ENCODE measurements around the gene COX18. TPM values are rescaled to one million over a fixed set of nuclear protein-coding genes. Genes with fewer than 3 reads are reported as not detected.

The COX18 gene
- total and polyA plus RNA-seq, 2 experiments from 2014 or later = 9.6 to 44.7 TPM

- no peak for TF ChIP-seq CREB1 (CRISPR knock-in tag; IDR thresholded peaks at IDR 0.05; ENCODE audit: low read depth)
- H3K4me1 ChIP-seq (ENCODE audit: insufficient read depth) = peaks cover 39% of the 10 kb centered on the region
- 0 out of 2 replicates have a peak overlapping the region, but pooled peaks have one; percentile 22 for H3K27ac Mint-ChIP-seq
- H3K4me1 Mint-ChIP-seq = peaks cover 43% of the 10 kb centered on the region
- H4K20me1 ChIP-seq (replicated peaks; ENCODE audit: insufficient read depth) = no peaks in the 10 kb centered on the region
- no peaks in the 10 kb centered on the region for H3K9me3 Mint-ChIP-seq
- H3K9me2 ChIP-seq (ENCODE audit: insufficient read depth) = no peaks in the 10 kb centered on the region
- no peaks in the 10 kb centered on the region for H3K27me3 ChIP-seq (ENCODE audit: insufficient read depth)
- H3K79me2 ChIP-seq (replicated peaks; ENCODE audit: insufficient read depth) = no peaks in the 10 kb centered on the region
- peaks cover 2% of the 10 kb centered on the region for H3K27me3 Mint-ChIP-seq (ENCODE audit: insufficient read depth, low read depth, poor library complexity)
- peaks cover 16% of the 10 kb centered on the region; the same call in 2 of the 3 replicates for H3K36me3 Mint-ChIP-seq (ENCODE audit: low read depth)
- no peak overlapping the region for H3K4me3 Mint-ChIP-seq
- H3K4me3 ChIP-seq = no peak overlapping the region
- ATAC-seq (peak; percentile 52; the same call in 2 of the 3 replicates), DNase-seq (ENCODE audit: low spot score) (no peak)
- H2AFZ ChIP-seq = no peak overlapping the region
- no peaks in the 10 kb centered on the region for H3K36me3 ChIP-seq (ENCODE audit: insufficient read depth)
- no peak overlapping the region for H3K4me2 ChIP-seq
- no peaks in the 10 kb centered on the region; the same call in 1 of the 2 replicates for H3F3A ChIP-seq (replicated peaks; ENCODE audit: low read depth)
- no peak overlapping the region for H3K27ac ChIP-seq (ENCODE audit: low read depth)
Measured at GRCh38 chr4:73051625-73052024, 17.9 kb downstream of the COX18 start.

- Histone ChIP-seq H3K4me2 (no peak overlapping the region), H3K27me3 (ENCODE audit: insufficient read depth) (no peaks in the 10 kb centered on the region), H3K4me3 (no peak overlapping the region), H3K27ac (ENCODE audit: low read depth) (no peak overlapping the region), H3F3A (replicated peaks; ENCODE audit: low read depth) (no peaks in the 10 kb centered on the region), H4K20me1 (replicated peaks; ENCODE audit: insufficient read depth) (no peaks in the 10 kb centered on the region), H3K9me2 (ENCODE audit: insufficient read depth) (no peaks in the 10 kb centered on the region; the same call in 1 of the 2 replicates), H3K4me1 (ENCODE audit: insufficient read depth) (no peaks in the 10 kb centered on the region), H3K36me3 (ENCODE audit: insufficient read depth) (no peaks in the 10 kb centered on the region), H2AFZ (no peak overlapping the region), H3K79me2 (replicated peaks; ENCODE audit: insufficient read depth) (no peaks in the 10 kb centered on the region)
- Mint-ChIP-seq H3K9me3 (peaks cover 4% of the 10 kb centered on the region; the same call in 2 of the 3 replicates), H3K27me3 (ENCODE audit: insufficient read depth, low read depth, poor library complexity) (peaks cover 4% of the 10 kb centered on the region), H3K36me3 (ENCODE audit: low read depth) (no peaks in the 10 kb centered on the region; the same call in 2 of the 3 replicates), H3K4me3 (no peak overlapping the region), H3K4me1 (no peaks in the 10 kb centered on the region), H3K27ac (no peak overlapping the region)
- ATAC-seq (no peak), DNase-seq (ENCODE audit: low spot score) (no peak)
- no peak for TF ChIP-seq CREB1 (CRISPR knock-in tag; IDR thresholded peaks at IDR 0.05; ENCODE audit: low read depth)
- TF ChIP-seq JUNB (IDR thresholded peaks at IDR 0.05; ENCODE audit: unreplicated experiment) = no peak
- no peak for TF ChIP-seq ZNF114 (CRISPR knock-in tag; IDR thresholded peaks at IDR 0.05)
- TF ChIP-seq NANOG (IDR thresholded peaks at IDR 0.05; ENCODE audit: borderline replicate concordance) = no peak
- no peak for TF ChIP-seq STAT1 (IDR thresholded peaks at IDR 0.05; ENCODE audit: unreplicated experiment)
- no peak for TF ChIP-seq EZH2 (IDR thresholded peaks at IDR 0.05; ENCODE audit: low read depth, unreplicated experiment)
- TF ChIP-seq ZNF462 (CRISPR knock-in tag; IDR thresholded peaks at IDR 0.05) = no peak
Measured at GRCh38 chr4:73045879-73046278, 23.6 kb downstream of the COX18 start.
